Omental fat pad (tissue), 4 donors: ENCODE results near the gene IL2RA. TPM values are rescaled to one million over a fixed set of nuclear protein-coding genes. Genes with fewer than 3 reads are reported as not detected.

Source experiments
- ATAC-seq: fragments of 150-250 bp; one replicate; pipeline ENCODE4 v1.9.1; 2016; ENCODE audit warnings: mild to moderate bottlenecking, moderate library complexity; ENCODE audit not compliant: low FRiP score
- DNase-seq: peaks from one replicate; pipeline ENCODE4 v3.0.0-alpha.2; 2019; ENCODE audit warnings: low spot score
- CTCF ChIP-seq, 3 donors: fragments of 450-650 bp; IDR thresholded peaks; one replicate each; pipeline ENCODE4 v1.5.1; 2016 to 2017; ENCODE audit warnings: antibody characterized with exemption in 3 of 3, mild to moderate bottlenecking in 3 of 3, moderate library complexity in 2 of 3
- total RNA-seq, 4 donors: library from RNA; depleted of rRNA; stranded (reverse); fragments of >200 nt; gene quantifications; one replicate each; pipeline ENCODE4 v1.1.0, GENCODE V29; 2016

IL2RA gene
- total RNA-seq, 4 donors from 2014 or later, result 0.69 to 25.0 (median 7.1) TPM

- no peak for DNase-seq
- TF ChIP-seq CTCF (IDR thresholded peaks at IDR 0.05), result no peak
- no peak for ATAC-seq
Observed at GRCh38 chr10:6056411-6057135, 5.6 kb downstream of the IL2RA start.

- ATAC-seq (no peak), DNase-seq (no peak)
- TF ChIP-seq CTCF (IDR thresholded peaks at IDR 0.05), result no peak
Observed at GRCh38 chr10:6055929-6056328, 6.2 kb downstream of the IL2RA start.

- no peak for DNase-seq
- no peak for TF ChIP-seq CTCF (IDR thresholded peaks at IDR 0.05)
- no peak for ATAC-seq
Observed at GRCh38 chr10:6054884-6055283, 7.3 kb downstream of the IL2RA start.

GRCh38 chr10:6053816-6054631 is 8.1 kb downstream of the IL2RA start:
- ATAC-seq, result no peak
- TF ChIP-seq CTCF (IDR thresholded peaks at IDR 0.05), result no peak

GRCh38 chr10:6053303-6053702 is 8.9 kb downstream of the IL2RA start:
- no peak for TF ChIP-seq CTCF (IDR thresholded peaks at IDR 0.05)
- DNase-seq, result no peak
- no peak for ATAC-seq

More at GRCh38 chr10:6053816-6054631, 8.1 kb downstream of the IL2RA start:
- no peak for DNase-seq

GRCh38 chr10:6052247-6053221 is 9.6 kb downstream of the IL2RA start:
- no peak for TF ChIP-seq CTCF (IDR thresholded peaks at IDR 0.05)
- DNase-seq, result no peak
- no peak for ATAC-seq
